K562 (cell line): ENCODE data around the gene TARS3. TPM values are rescaled to one million over a fixed set of nuclear protein-coding genes. Genes with fewer than 3 reads are reported as not detected.

Source experiments
- CBX8 ChIP-seq: fragments of 200-600 bp; sonication (generic); IDR thresholded peaks from 2 replicates; pipeline ENCODE4 v1.6.1; 2012; ENCODE audit warnings: borderline replicate concordance, mixed run types, low read depth, mild to moderate bottlenecking, moderate library complexity, mixed read lengths, low read length, control low read depth, inconsistent platforms; ENCODE audit not compliant: poor library complexity, severe bottlenecking; ENCODE audit errors: extremely low read depth
- HLTF ChIP-seq: fragments of 450-650 bp; IDR thresholded peaks from 2 replicates; pipeline ENCODE4 v1.6.1; 2016
- IRF2 ChIP-seq: sonication (generic); formaldehyde crosslinking; IDR thresholded peaks from 2 replicates; pipeline ENCODE4 v1.8.1; 2022; ENCODE audit warnings: mild to moderate bottlenecking, missing genetic modification reagents
- RAD21 ChIP-seq, 2 experiments: fragments of 250-450 bp in 1 of 2; fragments of 450-650 bp in 1 of 2; sonication (Bioruptor Pico) in 1 of 2; formaldehyde crosslinking in 1 of 2; IDR thresholded peaks in 1 of 2; conservative IDR thresholded peaks in 1 of 2; 2 replicates each; pipeline versions ENCODE4 v1.4.0 to v1.8.0; 2020 to 2022; ENCODE audit warnings: mild to moderate bottlenecking in 2 of 2, moderate library complexity in 1 of 2
- ZBTB9 ChIP-seq: fragments of 450-650 bp; formaldehyde crosslinking; IDR thresholded peaks from 2 replicates; pipeline ENCODE4 v1.4.0; 2020; ENCODE audit warnings: mild to moderate bottlenecking, moderate library complexity
- ZFPM2 ChIP-seq: fragments of 250-450 bp; sonication (Bioruptor Pico); IDR thresholded peaks from 2 replicates; pipeline ENCODE4 v1.5.1; 2022; ENCODE audit warnings: mild to moderate bottlenecking
- ZKSCAN3 ChIP-seq: fragments of 250-450 bp; sonication (Bioruptor Pico); IDR thresholded peaks from 2 replicates; pipeline ENCODE4 v1.4.0; 2020
- ZNF165 ChIP-seq: fragments of 250-450 bp; sonication (Bioruptor Pico); IDR thresholded peaks from 2 replicates; pipeline ENCODE4 v1.4.0; 2020; ENCODE audit warnings: borderline replicate concordance
- ZNF184 ChIP-seq: sonication (generic); formaldehyde crosslinking; IDR thresholded peaks from 2 replicates; pipeline ENCODE4 v1.5.0; 2020; ENCODE audit warnings: missing genetic modification reagents
- ZNF253 ChIP-seq: fragments of 250-450 bp; sonication (Bioruptor Pico); conservative IDR thresholded peaks from 2 replicates; pipeline ENCODE4 v1.6.1; 2021; ENCODE audit warnings: mild to moderate bottlenecking
- ZNF318 ChIP-seq, 2 experiments: fragments of 450-650 bp; IDR thresholded peaks; 2 replicates each; pipeline ENCODE4 v1.6.1; 2016; ENCODE audit warnings: mild to moderate bottlenecking in 2 of 2, borderline replicate concordance in 1 of 2, low read depth in 1 of 2, moderate library complexity in 1 of 2
- ZNF592 ChIP-seq: fragments of 450-650 bp; IDR thresholded peaks from 2 replicates; pipeline ENCODE4 v1.6.1; 2017; ENCODE audit warnings: antibody characterized with exemption, mild to moderate bottlenecking
- ZNF696 ChIP-seq: fragments of 250-450 bp; sonication (Bioruptor Pico); conservative IDR thresholded peaks from 2 replicates; pipeline ENCODE4 v1.4.0; 2020; ENCODE audit warnings: mild to moderate bottlenecking, moderate library complexity
- polyA plus RNA-seq, 8 experiments: library from polyadenylated mRNA; depleted of rRNA in 4 of 8; stranded (reverse) in 5 of 8; unstranded in 3 of 8; fragments of >200 nt; fragmentation: Nextera tagmentation in 2 of 8; fragmentation: Illumina TruSeq in 1 of 8; extraction: Ambion mirVana in 2 of 8; extraction: Trizol in 1 of 8; gene quantifications; 2 replicates each; pipeline versions ENCODE4 v1.2.1 to v1.2.3, GENCODE V29; 2011 to 2014; ENCODE audit warnings: inconsistent platforms in 1 of 8, missing spikeins in 1 of 8
- total RNA-seq, 7 experiments: library from RNA; depleted of rRNA in 6 of 7; stranded (reverse); fragments of >200 nt in 6 of 7; fragmentation: Illumina TruSeq in 2 of 7; extraction: Trizol in 2 of 7; gene quantifications; 2 replicates each; pipeline versions ENCODE4 v1.2.1 to v1.2.3, GENCODE V29; 2011 to 2021; ENCODE audit warnings: low replicate concordance in 1 of 7

Gene TARS3
- total and polyA plus RNA-seq, 9 of the 15 experiments (the other 6 are each of a cell fraction or from before 2014, with no cell fraction given): 2.1 to 14.7 (median 9.8) TPM

GRCh38 chr15:101652098-101652785 is 72.0 kb downstream of the TARS3 start, which contains the start of gene TM2D3 (continued):
- no peak for TF ChIP-seq ZNF318 (IDR thresholded peaks at IDR 0.05; ENCODE audit: borderline replicate concordance in 1 of 2, low read depth in 1 of 2)
- TF ChIP-seq IRF2 (CRISPR knock-in tag): no peak
- TF ChIP-seq HLTF: peak; percentile 29; the same call in 1 of the 2 replicates
- no peak for TF ChIP-seq ZNF696 (CRISPR knock-in tag)
- TF ChIP-seq ZNF592: no peak
- TF ChIP-seq RAD21 (CRISPR knock-in tag; conservative IDR thresholded peaks at IDR 0.05 in 1 of 2, IDR thresholded peaks at IDR 0.05 in 1 of 2): peak; percentile 30 to 52
- TF ChIP-seq CBX8: no peak
- TF ChIP-seq ZFPM2 (CRISPR knock-in tag): no peak
- no peak for TF ChIP-seq ZNF253 (CRISPR knock-in tag)
- TF ChIP-seq ZNF184: no peak
- TF ChIP-seq ZNF165 (CRISPR knock-in tag): no peak
- TF ChIP-seq ZBTB9 (CRISPR knock-in tag): no peak
- no peak for TF ChIP-seq ZKSCAN3 (CRISPR knock-in tag)
